Karpas-422 (cell line): ENCODE results near the gene IL17RD. TPM values are rescaled to one million over a fixed set of nuclear protein-coding genes. Genes with fewer than 3 reads are reported as not detected.

Experiments used
- DNase-seq: peaks from one replicate; pipeline ENCODE4 v3.0.0-alpha.2; 2015
- H2AFZ ChIP-seq: fragments of 200-600 bp; sonication (generic); 2 replicates; pipeline ENCODE4 v1.6.1; 2014; ENCODE audit warnings: antibody characterized with exemption, low read length, mixed read lengths
- H3K27ac ChIP-seq: fragments of 200-600 bp; sonication (generic); 2 replicates; pipeline ENCODE4 v1.5.1; 2014; ENCODE audit warnings: mild to moderate bottlenecking, low read length, moderate library complexity
- H3K27me3 ChIP-seq: fragments of 200-600 bp; sonication (generic); 2 replicates; pipeline ENCODE4 v1.6.1; 2014; ENCODE audit warnings: low read length, mixed read lengths
- H3K36me3 ChIP-seq: fragments of 200-600 bp; sonication (generic); 2 replicates; pipeline ENCODE4 v1.6.1; 2014; ENCODE audit warnings: low read length, mixed read lengths; ENCODE audit not compliant: insufficient read depth
- H3K4me1 ChIP-seq: fragments of 200-600 bp; sonication (generic); 2 replicates; pipeline ENCODE4 v1.6.1; 2014; ENCODE audit warnings: mild to moderate bottlenecking, low read length, mixed read lengths
- H3K4me2 ChIP-seq: fragments of 200-600 bp; sonication (generic); 2 replicates; pipeline ENCODE4 v1.6.1; 2014; ENCODE audit warnings: low read length, low read depth, mild to moderate bottlenecking; ENCODE audit not compliant: poor library complexity, severe bottlenecking
- H3K4me3 ChIP-seq: fragments of 200-600 bp; sonication (generic); 2 replicates; pipeline ENCODE4 v1.5.1; 2014; ENCODE audit warnings: mild to moderate bottlenecking, antibody characterized with exemption, low read length, mixed read lengths
- H3K79me2 ChIP-seq: fragments of 200-600 bp; sonication (generic); 2 replicates; pipeline ENCODE4 v1.6.1; 2014; ENCODE audit warnings: mild to moderate bottlenecking, low read length, mixed read lengths
- H3K9ac ChIP-seq: fragments of 200-600 bp; sonication (generic); 2 replicates; pipeline ENCODE4 v1.6.0; 2014; ENCODE audit warnings: low read length
- H3K9me2 ChIP-seq: fragments of 200-600 bp; sonication (generic), shearing (Covaris generic); replicated peaks from 2 replicates; pipeline ENCODE4 v1.6.0; 2014; ENCODE audit warnings: mild to moderate bottlenecking, low read length, moderate library complexity; ENCODE audit not compliant: insufficient read depth
- H3K9me3 ChIP-seq: fragments of 300-700, 200-600 bp; sonication (generic); 2 replicates; pipeline ENCODE4 v1.6.1; 2014; ENCODE audit warnings: low read length, mixed read lengths
- H4K20me1 ChIP-seq: fragments of 200-600 bp; sonication (generic); 2 replicates; pipeline ENCODE4 v1.6.1; 2014; ENCODE audit warnings: mild to moderate bottlenecking, antibody characterized with exemption, low read length, low read depth; ENCODE audit not compliant: insufficient read depth
- total RNA-seq: library from RNA; depleted of rRNA; stranded (reverse); fragments of >200 nt; shearing (Covaris generic); gene quantifications from 2 replicates; pipeline ENCODE4 v1.2.3, GENCODE V29; 2014; ENCODE audit warnings: low replicate concordance

IL17RD gene
- total RNA-seq, 1 experiment from 2014 or later: 1.2 TPM

DNA sequence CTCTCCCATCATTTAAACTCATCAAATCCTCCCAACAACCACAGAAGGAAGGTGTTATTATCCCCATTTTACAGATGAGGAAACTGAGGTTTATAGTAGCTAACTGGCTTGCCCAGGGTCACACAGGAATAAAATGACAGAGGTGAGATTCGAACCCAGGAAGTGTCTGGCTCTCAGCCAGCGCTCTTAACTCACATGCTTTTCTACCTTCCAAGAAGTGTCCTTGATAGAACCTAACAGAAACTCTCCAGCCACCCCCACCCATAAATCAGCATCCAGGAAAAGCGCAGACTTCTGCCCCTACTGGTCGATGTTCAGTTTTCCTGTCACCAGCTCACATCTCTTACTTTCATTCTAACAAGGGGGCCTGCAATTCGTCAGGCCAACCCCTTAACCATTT, 52.9 kb downstream of the IL17RD start:
- Histone ChIP-seq H3K36me3 (no peaks in the 10 kb centered on the region), H3K9me3 (no peaks in the 10 kb centered on the region), H2AFZ (no peak overlapping the region), H4K20me1 (no peaks in the 10 kb centered on the region), H3K4me3 (no peak overlapping the region), H3K9me2 (no peaks in the 10 kb centered on the region), H3K27ac (no peak overlapping the region), H3K27me3 (no peaks in the 10 kb centered on the region), H3K79me2 (no peaks in the 10 kb centered on the region), H3K9ac (no peak overlapping the region), H3K4me1 (peaks cover 18% of the 10 kb centered on the region), H3K4me2 (no peak overlapping the region)
- peak; percentile 69 for DNase-seq

DNA sequence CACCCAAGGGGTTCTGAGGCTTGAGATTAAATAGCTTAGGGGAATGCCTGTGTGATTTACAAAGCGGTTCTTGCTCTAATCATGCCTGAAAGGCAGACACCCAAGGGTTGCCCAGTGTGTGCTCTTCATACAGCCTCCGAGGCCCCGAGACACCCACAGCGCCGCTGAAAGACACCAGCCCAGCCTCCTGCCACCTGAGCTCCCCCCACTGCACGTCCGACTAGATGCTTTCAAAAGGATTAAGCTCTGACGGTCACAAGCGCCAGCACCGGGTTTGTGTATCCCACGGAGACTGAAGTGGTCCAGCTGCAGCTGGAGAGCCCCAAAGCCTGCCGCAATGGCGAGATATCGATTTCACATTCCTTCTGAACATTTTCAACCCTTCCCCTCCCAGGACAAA, 54.4 kb downstream of the IL17RD start:
- no peaks in the 10 kb centered on the region for H3K36me3 ChIP-seq
- peaks cover 18% of the 10 kb centered on the region for H3K4me1 ChIP-seq
- no peaks in the 10 kb centered on the region for H3K79me2 ChIP-seq
- H3K9ac ChIP-seq: peak overlapping the region; percentile 30
- peak; percentile 75 for DNase-seq
- peak overlapping the region; percentile 27; the same call in 1 of the 2 replicates for H3K4me3 ChIP-seq
- H4K20me1 ChIP-seq: no peaks in the 10 kb centered on the region
- H3K9me2 ChIP-seq: no peaks in the 10 kb centered on the region
- no peak overlapping the region for H3K27ac ChIP-seq
- peak overlapping the region; percentile 22; the same call in 1 of the 2 replicates for H2AFZ ChIP-seq
- H3K9me3 ChIP-seq: no peaks in the 10 kb centered on the region
- H3K27me3 ChIP-seq: no peaks in the 10 kb centered on the region
- peak overlapping the region; percentile 60 for H3K4me2 ChIP-seq

DNA sequence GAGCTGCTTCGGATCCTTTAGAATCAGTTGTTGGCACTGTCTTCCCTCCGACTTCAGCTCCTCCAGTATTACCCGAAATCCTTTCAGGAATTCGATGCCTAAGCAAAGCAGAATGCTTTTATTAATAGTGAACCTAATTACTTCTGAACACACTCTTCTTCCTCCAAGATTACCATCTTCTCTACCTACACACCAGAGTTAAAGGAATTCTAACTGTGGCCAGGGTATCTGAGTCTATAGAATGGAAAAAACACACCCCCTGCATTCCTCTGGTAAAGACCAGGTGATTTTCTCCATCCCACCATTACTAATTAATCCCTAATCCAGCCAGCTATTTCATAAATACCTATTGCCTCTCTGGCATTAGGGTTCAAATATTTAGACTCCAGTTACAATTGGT, 54.9 kb downstream of the IL17RD start:
- no peak overlapping the region for H3K27ac ChIP-seq
- peaks cover 18% of the 10 kb centered on the region for H3K4me1 ChIP-seq
- no peak overlapping the region for H2AFZ ChIP-seq
- no peak for DNase-seq
- no peaks in the 10 kb centered on the region for H3K9me2 ChIP-seq
- no peaks in the 10 kb centered on the region for H3K36me3 ChIP-seq
- peak overlapping the region; percentile 60 for H3K4me2 ChIP-seq
- no peaks in the 10 kb centered on the region for H4K20me1 ChIP-seq
- no peak overlapping the region for H3K9ac ChIP-seq
- no peaks in the 10 kb centered on the region for H3K27me3 ChIP-seq
- no peaks in the 10 kb centered on the region for H3K79me2 ChIP-seq
- no peaks in the 10 kb centered on the region for H3K9me3 ChIP-seq
- H3K4me3 ChIP-seq: no peak overlapping the region

DNA sequence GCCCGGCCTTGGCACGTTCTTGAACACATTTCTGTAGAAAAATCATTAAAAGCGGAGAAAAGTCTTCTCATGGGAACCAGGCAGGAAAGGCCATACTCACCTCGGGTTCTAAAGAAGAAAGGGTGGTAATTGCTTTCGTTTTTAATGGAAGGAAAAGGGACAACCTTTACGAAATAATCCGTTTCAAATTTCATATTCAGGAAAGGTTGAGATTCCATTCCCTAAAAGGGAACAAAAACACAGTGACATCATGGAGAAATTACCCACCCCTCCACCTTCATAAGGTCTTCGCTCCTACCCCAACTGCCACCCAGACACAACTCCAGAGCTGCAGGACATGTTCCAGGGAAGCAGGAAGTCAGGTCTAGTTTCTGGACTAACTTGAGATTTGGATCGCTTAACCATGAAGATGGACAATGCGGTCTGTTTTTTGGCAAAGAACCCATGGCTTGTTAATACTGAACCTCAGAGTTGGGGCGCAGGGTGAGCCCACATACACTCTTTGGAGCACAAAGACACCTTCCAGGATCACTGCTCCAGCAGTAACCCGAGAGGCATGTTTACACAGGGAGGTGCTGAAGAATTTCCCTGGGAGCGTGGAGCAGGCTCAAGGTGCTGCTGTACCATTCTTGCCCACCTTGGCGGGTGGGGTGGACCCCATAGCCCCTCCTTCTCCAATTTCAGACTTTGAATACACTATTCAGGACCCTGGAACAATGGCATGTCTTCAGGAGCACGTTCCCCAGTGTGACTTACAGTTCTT, 55.5 kb downstream of the IL17RD start:
- Histone ChIP-seq H2AFZ (no peak overlapping the region), H3K4me3 (no peak overlapping the region), H3K9ac (no peak overlapping the region), H3K27ac (no peak overlapping the region), H3K9me2 (no peaks in the 10 kb centered on the region), H3K4me2 (no peak overlapping the region), H3K27me3 (no peaks in the 10 kb centered on the region), H4K20me1 (no peaks in the 10 kb centered on the region), H3K36me3 (no peaks in the 10 kb centered on the region), H3K4me1 (peaks cover 18% of the 10 kb centered on the region), H3K9me3 (no peaks in the 10 kb centered on the region), H3K79me2 (no peaks in the 10 kb centered on the region)
- DNase-seq: no peak

DNA sequence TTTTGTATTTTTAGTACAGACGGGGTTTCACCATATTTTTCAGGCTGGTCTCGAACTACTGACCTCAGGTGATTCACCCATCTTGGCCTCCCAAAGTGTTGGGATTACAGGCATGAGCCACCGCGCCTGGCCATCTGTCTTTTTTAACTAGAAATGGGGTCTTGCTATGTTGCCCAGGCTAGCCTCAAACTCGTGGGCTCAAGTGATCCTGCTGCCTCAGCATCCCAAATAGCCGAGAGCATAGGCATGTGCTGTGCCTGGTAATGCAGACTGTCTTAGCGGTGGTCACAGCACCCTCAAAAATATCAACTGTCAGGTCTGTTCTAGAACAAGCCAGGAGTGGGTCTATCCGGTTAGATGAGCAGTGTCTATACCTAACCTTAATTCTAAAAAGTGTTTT, 56.5 kb downstream of the IL17RD start:
- H3K9me2 ChIP-seq: no peaks in the 10 kb centered on the region
- DNase-seq: no peak
- no peak overlapping the region for H3K4me3 ChIP-seq

DNA sequence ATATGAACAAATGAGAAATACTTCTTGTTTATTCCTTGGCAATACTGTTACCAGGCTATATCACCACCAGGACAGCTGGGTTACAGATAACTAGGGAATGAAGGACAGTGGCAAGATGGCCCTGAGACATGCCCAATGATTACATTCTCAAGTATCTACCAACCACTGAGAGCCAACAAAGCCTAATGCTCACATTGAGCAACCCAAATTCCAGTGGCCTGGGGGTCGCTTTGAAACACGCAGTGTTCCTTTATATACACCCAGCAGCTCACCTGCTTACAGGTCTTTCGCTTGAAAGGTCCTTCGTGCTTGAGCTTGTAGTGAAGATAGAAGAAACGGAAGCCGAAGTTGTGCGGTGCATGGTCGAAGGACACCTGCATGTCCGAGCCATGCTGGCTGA, 59.6 kb downstream of the IL17RD start:
- Histone ChIP-seq H3K4me3 (no peak overlapping the region), H3K9ac (no peak overlapping the region), H3K4me2 (no peak overlapping the region), H3K79me2 (no peaks in the 10 kb centered on the region), H3K9me3 (no peaks in the 10 kb centered on the region), H3K27ac (no peak overlapping the region), H3K4me1 (peaks cover 12% of the 10 kb centered on the region), H3K36me3 (no peaks in the 10 kb centered on the region), H3K9me2 (no peaks in the 10 kb centered on the region), H2AFZ (no peak overlapping the region), H4K20me1 (no peaks in the 10 kb centered on the region), H3K27me3 (no peaks in the 10 kb centered on the region)
- no peak for DNase-seq

More for the DNA sequence above, 56.5 kb downstream of the IL17RD start:
- no peak overlapping the region for H3K27ac ChIP-seq
- no peaks in the 10 kb centered on the region for H3K79me2 ChIP-seq
- H3K36me3 ChIP-seq: no peaks in the 10 kb centered on the region
- no peaks in the 10 kb centered on the region for H3K9me3 ChIP-seq
- H3K4me2 ChIP-seq: no peak overlapping the region
- no peaks in the 10 kb centered on the region for H3K27me3 ChIP-seq
- no peaks in the 10 kb centered on the region for H4K20me1 ChIP-seq
- H2AFZ ChIP-seq: no peak overlapping the region
- H3K4me1 ChIP-seq: peaks cover 20% of the 10 kb centered on the region
- no peak overlapping the region for H3K9ac ChIP-seq

DNA sequence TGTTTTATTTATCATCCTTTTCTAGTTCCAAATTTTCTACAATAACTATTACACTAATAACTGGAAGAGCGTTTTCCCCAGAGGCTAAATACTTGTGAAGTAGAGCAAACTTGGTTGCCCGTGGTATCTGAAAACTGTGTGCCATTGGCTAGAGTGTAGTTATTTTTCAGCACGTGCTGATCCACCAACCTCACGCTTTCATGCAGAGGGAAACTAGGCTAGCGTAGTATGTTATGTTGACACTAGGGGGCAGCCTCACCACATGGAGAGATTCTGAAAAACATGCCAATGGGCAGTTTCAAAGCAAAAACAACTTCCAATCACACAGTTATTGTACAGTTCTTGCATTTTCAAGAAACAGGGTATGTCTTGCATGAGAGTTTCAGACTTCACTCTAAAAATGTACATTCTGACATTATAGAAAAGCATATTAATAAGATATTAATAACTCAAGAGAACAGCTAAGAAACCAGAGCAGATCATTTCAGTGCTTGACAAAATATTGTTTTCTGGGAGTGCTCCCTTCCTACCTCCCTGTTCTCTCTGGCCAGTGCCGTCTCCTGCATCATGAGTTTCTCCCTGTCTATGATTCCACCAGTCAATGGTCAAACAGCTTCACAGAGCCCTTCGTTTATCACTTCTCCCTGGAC, 65.0 kb downstream of the IL17RD start:
- H3K4me3 ChIP-seq: no peak overlapping the region

DNA sequence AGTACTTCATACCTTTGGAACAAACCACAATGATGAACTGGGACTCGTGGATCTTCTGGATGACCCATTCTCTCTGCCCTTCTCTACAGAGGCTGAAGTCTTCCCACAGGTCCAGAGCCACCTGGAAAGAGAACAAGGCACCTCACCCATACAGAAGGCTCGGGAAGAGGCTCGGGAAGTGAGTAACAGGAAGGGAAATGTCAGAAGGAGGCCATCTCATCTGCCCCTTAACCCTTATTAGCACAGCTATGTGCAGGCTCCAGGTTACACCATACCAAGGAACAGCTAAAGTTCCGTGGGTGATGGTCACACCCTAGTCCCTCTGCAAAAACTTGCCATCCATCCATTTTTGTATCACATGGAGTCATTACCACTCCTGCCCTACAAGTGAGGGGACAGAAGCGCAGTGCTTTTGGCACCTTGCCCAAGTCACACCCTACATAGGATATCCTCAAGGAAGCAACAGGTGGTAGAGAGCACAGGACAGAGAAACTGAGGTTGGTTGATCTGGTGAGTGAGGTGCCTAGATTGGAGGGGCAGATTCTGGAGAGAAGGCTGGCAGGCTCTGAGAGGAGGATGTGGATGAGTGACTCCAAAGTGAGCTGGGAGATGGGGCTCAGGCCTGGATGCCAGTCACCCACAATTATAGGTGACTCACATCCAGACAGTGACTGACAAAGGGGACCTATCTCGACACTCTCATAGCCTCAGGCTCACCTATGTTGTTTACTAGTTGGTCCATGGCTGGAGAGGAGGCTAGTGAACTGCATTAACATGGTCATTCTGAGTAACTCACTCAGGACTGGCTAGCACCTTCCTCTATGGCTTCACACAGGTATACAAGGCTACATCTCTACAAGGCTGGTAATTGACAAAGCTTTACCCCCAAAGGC, 66.5 kb downstream of the IL17RD start:
- peaks cover 43% of the 10 kb centered on the region for H3K4me1 ChIP-seq
- H2AFZ ChIP-seq: no peak overlapping the region
- no peak overlapping the region for H3K4me2 ChIP-seq
- no peaks in the 10 kb centered on the region for H3K36me3 ChIP-seq
- no peaks in the 10 kb centered on the region for H3K9me2 ChIP-seq
- H3K27me3 ChIP-seq: no peaks in the 10 kb centered on the region
- no peak for DNase-seq
- H3K4me3 ChIP-seq: no peak overlapping the region
- H3K9ac ChIP-seq: no peak overlapping the region
- no peaks in the 10 kb centered on the region for H4K20me1 ChIP-seq
- no peaks in the 10 kb centered on the region for H3K9me3 ChIP-seq
- H3K27ac ChIP-seq: no peak overlapping the region
- H3K79me2 ChIP-seq: no peaks in the 10 kb centered on the region

More for the DNA sequence above, 65.0 kb downstream of the IL17RD start:
- Histone ChIP-seq H3K9me3 (no peaks in the 10 kb centered on the region), H3K36me3 (no peaks in the 10 kb centered on the region), H3K27ac (no peak overlapping the region), H3K79me2 (no peaks in the 10 kb centered on the region), H3K27me3 (no peaks in the 10 kb centered on the region), H3K9ac (no peak overlapping the region), H3K9me2 (no peaks in the 10 kb centered on the region), H4K20me1 (no peaks in the 10 kb centered on the region), H3K4me2 (peak overlapping the region; percentile 6), H3K4me1 (peaks cover 29% of the 10 kb centered on the region), H2AFZ (peak overlapping the region; percentile 34; the same call in 1 of the 2 replicates)
- peak; percentile 96 for DNase-seq
